Esophagus muscularis mucosa (tissue), 4 donors: ENCODE data around the gene B2M.

Experiments used
- EP300 ChIP-seq: sonication (generic); formaldehyde crosslinking; IDR thresholded peaks from one replicate; pipeline ENCODE4 v1.6.1; 2017; ENCODE audit warnings: antibody characterized with exemption
- POLR2A ChIP-seq: fragments of 450-650 bp; IDR thresholded peaks from one replicate; pipeline ENCODE4 v1.6.1; 2017; ENCODE audit warnings: antibody characterized with exemption, moderate library complexity, mild to moderate bottlenecking, low read depth
- POLR2AphosphoS5 ChIP-seq, 2 donors: sonication (generic); formaldehyde crosslinking; IDR thresholded peaks; one replicate each; pipeline ENCODE4 v1.6.1; 2017; ENCODE audit warnings: antibody characterized with exemption in 2 of 2
- TF ChIP-seq, protein P1 (sequence below), 3 experiments: fragments of 200-600 bp in 2 of 3; fragments of 450-650 bp in 1 of 3; sonication (generic) in 2 of 3; IDR thresholded peaks; one replicate each; pipeline ENCODE4 v1.5.1; 2017 to 2019; ENCODE audit warnings: antibody characterized with exemption in 3 of 3, mild to moderate bottlenecking in 2 of 3, moderate library complexity in 1 of 3

DNA sequence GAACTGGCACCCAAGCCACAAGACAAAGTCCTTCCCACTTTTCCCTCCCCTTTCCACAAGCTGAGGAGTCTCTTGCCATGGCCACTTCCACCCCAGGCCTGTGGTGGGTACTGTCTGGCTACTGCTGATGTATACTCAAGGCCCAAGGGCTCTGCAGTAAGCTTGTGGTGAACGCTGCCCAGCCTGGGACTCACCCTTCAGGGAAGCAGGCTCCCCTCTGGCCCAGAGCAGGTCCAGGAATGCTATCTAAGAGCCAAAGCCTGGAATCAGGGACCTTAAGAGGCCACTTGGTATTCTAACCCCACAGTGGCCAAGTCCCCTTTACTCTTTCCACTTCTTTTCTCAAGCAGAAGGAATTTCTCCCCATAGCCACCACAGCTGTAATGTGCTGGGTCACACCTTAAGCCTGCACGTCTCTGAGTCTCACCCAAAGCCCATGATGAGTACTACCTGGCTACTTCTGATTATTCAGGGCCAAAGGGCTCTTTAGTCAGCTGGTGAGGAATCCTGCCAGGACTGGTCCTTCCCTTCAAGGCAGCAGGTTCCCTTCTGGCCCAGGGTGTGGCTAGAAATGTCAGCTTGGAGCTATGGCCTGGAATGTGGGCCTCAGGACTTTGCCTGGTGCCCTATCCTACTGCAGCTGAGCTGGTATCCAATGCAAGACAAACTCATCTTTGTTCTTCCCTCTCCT lies 4.2 kb upstream of the B2M start:
- TF ChIP-seq, protein P1, sequence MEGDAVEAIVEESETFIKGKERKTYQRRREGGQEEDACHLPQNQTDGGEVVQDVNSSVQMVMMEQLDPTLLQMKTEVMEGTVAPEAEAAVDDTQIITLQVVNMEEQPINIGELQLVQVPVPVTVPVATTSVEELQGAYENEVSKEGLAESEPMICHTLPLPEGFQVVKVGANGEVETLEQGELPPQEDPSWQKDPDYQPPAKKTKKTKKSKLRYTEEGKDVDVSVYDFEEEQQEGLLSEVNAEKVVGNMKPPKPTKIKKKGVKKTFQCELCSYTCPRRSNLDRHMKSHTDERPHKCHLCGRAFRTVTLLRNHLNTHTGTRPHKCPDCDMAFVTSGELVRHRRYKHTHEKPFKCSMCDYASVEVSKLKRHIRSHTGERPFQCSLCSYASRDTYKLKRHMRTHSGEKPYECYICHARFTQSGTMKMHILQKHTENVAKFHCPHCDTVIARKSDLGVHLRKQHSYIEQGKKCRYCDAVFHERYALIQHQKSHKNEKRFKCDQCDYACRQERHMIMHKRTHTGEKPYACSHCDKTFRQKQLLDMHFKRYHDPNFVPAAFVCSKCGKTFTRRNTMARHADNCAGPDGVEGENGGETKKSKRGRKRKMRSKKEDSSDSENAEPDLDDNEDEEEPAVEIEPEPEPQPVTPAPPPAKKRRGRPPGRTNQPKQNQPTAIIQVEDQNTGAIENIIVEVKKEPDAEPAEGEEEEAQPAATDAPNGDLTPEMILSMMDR (IDR thresholded peaks at IDR 0.05): no peak
- TF ChIP-seq EP300 (no peak), POLR2AphosphoS5 (IDR thresholded peaks at IDR 0.05) (no peak), POLR2A (no peak)
